Progenitor cell of endocrine pancreas (in vitro differentiated cells): ENCODE data around the gene INPP5D. TPM values are rescaled to one million over a fixed set of nuclear protein-coding genes. Genes with fewer than 3 reads are reported as not detected.
"Not testable (repeated sequence)": the region's sequence is repeated elsewhere in the genome, so short reads cannot be mapped to it uniquely, and the experiment has no call there.

Experiments used
- DNase-seq: peaks from one replicate; pipeline ENCODE4 v3.0.0; 2021; ENCODE audit warnings: low spot score; ENCODE audit not compliant: unreplicated experiment
- H3K27ac Mint-ChIP-seq: 2 replicates; pipeline ENCODE4 v1.8.0; 2021; ENCODE audit warnings: mild to moderate bottlenecking, moderate library complexity, mixed read lengths
- H3K27me3 Mint-ChIP-seq: 2 replicates; pipeline ENCODE4 v1.8.0; 2021; ENCODE audit warnings: mixed read lengths
- H3K36me3 Mint-ChIP-seq: 2 replicates; pipeline ENCODE4 v1.8.0; 2022; ENCODE audit warnings: mixed read lengths; ENCODE audit not compliant: insufficient read depth
- H3K4me1 Mint-ChIP-seq: 2 replicates; pipeline ENCODE4 v1.8.0; 2021; ENCODE audit warnings: low read depth, mixed read lengths
- H3K4me3 Mint-ChIP-seq: 2 replicates; pipeline ENCODE4 v1.8.0; 2021; ENCODE audit warnings: low read depth, mild to moderate bottlenecking, moderate library complexity, mixed read lengths
- H3K9me3 Mint-ChIP-seq: 2 replicates; pipeline ENCODE4 v1.8.0; 2021; ENCODE audit warnings: low read depth, mixed read lengths
- CTCF ChIP-seq: fragments of 200-600 bp; sonication (generic); IDR thresholded peaks from one replicate; pipeline ENCODE4 v1.5.0; 2021; ENCODE audit warnings: antibody characterized with exemption, mild to moderate bottlenecking; ENCODE audit not compliant: unreplicated experiment
- total RNA-seq: library from RNA; stranded (reverse); gene quantifications from 2 replicates; pipeline ENCODE4 v1.2.1, GENCODE V29; 2021

Gene INPP5D
- total RNA-seq, 1 donor from 2014 or later: 5.3 TPM

DNA sequence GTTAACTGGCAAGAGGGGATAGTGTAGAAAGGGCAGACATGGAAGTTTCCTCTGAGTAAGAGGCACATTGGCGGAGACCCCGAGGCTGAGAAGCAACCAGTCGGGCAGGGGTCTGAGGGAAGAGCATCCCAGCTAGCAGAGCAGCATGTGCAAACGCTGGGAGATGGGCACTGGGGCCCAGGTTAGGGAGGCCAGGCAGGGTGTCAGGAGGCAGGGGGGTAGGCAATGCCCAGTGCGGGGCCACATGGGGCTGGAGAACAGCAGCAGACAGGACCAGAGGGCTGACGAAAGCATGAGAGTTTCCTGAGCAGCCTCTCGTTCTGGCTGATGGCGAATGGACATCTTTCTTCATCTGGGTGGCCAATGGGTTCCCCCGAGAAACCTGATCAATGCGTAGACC, 88.2 kb downstream of the INPP5D start:
- no peak overlapping the region for H3K4me3 Mint-ChIP-seq
- no peak for DNase-seq
- H3K27me3 Mint-ChIP-seq: peaks cover under 1% of the 10 kb centered on the region
- no peaks in the 10 kb centered on the region for H3K36me3 Mint-ChIP-seq
- no peak overlapping the region for H3K27ac Mint-ChIP-seq
- no peak for TF ChIP-seq CTCF
- no peaks in the 10 kb centered on the region for H3K4me1 Mint-ChIP-seq
- H3K9me3 Mint-ChIP-seq: peaks cover 8% of the 10 kb centered on the region

- Mint-ChIP-seq H3K9me3 (no peaks in the 10 kb centered on the region), H3K4me1 (no peaks in the 10 kb centered on the region), H3K27me3 (no peaks in the 10 kb centered on the region), H3K36me3 (no peaks in the 10 kb centered on the region), H3K27ac (no peak overlapping the region), H3K4me3 (no peak overlapping the region)
- TF ChIP-seq CTCF: no peak
- DNase-seq: no peak
These were observed 92.4 kb downstream of the INPP5D start for GRCh38 chr2:233152541-233152940.

- Mint-ChIP-seq H3K9me3 (no peaks in the 10 kb centered on the region), H3K36me3 (no peaks in the 10 kb centered on the region), H3K4me3 (no peak overlapping the region), H3K27ac (no peak overlapping the region), H3K27me3 (no peaks in the 10 kb centered on the region), H3K4me1 (no peaks in the 10 kb centered on the region)
- TF ChIP-seq CTCF: no peak
- DNase-seq: no peak
These were observed 93.1 kb downstream of the INPP5D start for GRCh38 chr2:233153146-233153798.

DNA sequence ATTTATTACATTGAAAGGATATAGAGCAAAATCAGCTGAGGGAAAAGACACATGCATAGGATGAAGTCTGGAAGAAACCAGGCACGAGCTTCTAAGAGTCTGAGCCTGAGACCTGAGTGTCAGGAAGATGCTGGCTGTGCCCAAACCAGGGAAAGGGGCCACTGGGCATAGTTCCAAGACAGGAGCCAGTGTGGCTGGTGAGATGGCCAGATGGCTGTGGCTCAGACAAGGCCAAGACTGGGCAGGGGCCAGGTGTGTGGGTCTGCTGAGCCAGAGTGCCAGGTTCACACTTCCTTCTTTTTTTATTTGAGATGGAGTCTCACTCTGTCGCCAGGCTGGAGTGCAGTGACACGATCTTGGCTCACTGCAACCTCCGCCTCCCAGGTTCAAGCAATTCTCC, 95.9 kb downstream of the INPP5D start:
- H3K27me3 Mint-ChIP-seq: no peaks in the 10 kb centered on the region
- no peak overlapping the region for H3K27ac Mint-ChIP-seq
- no peaks in the 10 kb centered on the region for H3K9me3 Mint-ChIP-seq

DNA sequence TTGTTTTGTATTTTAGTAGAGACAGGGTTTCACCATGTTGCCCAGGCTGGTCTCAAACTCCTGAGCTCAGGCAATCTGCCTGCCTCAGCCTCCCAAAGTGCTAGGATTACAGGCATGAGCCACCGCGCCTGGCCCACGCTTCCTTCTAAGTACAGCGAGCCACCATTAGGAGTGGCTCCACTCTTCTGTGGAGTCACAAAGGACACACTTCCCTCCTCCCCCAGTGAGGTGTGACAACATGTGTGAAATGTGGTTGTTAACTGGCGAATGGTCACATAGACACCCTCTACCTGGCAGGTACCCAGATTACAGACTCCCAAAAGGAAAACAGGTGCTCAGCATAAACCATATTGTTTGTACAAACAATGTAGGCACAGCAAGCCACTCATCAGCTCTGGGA, 96.3 kb downstream of the INPP5D start:
- H3K9me3 Mint-ChIP-seq, H3K36me3 Mint-ChIP-seq, H3K27ac Mint-ChIP-seq, H3K4me1 Mint-ChIP-seq, H3K27me3 Mint-ChIP-seq, H3K4me3 Mint-ChIP-seq, DNase-seq: not testable (repeated sequence)

More for the DNA sequence above, 95.9 kb downstream of the INPP5D start:
- no peak for TF ChIP-seq CTCF
- DNase-seq: no peak
- H3K4me3 Mint-ChIP-seq: no peak overlapping the region
- no peaks in the 10 kb centered on the region for H3K4me1 Mint-ChIP-seq
- H3K36me3 Mint-ChIP-seq: no peaks in the 10 kb centered on the region

- Mint-ChIP-seq H3K36me3 (no peaks in the 10 kb centered on the region), H3K4me3 (no peak overlapping the region), H3K27ac (no peak overlapping the region), H3K4me1 (no peaks in the 10 kb centered on the region), H3K27me3 (no peaks in the 10 kb centered on the region), H3K9me3 (no peaks in the 10 kb centered on the region)
- TF ChIP-seq CTCF: no peak
- no peak for DNase-seq
These were observed 101.6 kb downstream of the INPP5D start for GRCh38 chr2:233161730-233162129.
